Measurements from ENCODE around the gene PFN1. TPM values are rescaled to one million over a fixed set of nuclear protein-coding genes. Genes with fewer than 3 reads are reported as not detected.
"Not testable (repeated sequence)": the region's sequence is repeated elsewhere in the genome, so short reads cannot be mapped to it uniquely, and the experiment has no call there.

PFN1 gene
- total RNA-seq, 1 experiment from 2014 or later, result 738 TPM

- DNase-seq (ENCODE audit: low spot score), result peak; percentile 81
Observed at GRCh38 chr17:4945176-4945943, 3.0 kb downstream of the PFN1 start.

GRCh38 chr17:4944554-4945175 is 3.7 kb downstream of the PFN1 start:
- no peak for DNase-seq (ENCODE audit: low spot score)

DNA sequence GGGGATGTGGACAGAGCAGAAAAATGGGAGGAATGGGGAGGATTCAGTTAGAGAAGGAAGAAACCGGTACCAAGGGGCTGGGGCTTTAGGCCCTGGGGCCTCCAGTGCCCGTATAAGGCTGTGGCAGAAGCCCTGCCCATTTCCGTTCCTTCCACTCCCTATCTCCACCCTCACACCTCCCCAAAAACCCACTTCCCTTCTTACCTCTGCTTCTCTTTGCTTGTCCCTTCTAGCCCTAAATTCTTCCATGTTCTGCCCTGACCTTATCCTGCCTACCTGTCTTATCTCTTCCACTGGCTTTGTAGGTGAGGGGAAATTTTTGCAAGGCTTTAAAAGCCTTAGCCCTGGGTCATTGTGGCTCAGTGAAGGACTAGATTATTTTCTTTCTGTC is 4.2 kb downstream of the PFN1 start:
- DNase-seq (ENCODE audit: low spot score), result no peak

DNA sequence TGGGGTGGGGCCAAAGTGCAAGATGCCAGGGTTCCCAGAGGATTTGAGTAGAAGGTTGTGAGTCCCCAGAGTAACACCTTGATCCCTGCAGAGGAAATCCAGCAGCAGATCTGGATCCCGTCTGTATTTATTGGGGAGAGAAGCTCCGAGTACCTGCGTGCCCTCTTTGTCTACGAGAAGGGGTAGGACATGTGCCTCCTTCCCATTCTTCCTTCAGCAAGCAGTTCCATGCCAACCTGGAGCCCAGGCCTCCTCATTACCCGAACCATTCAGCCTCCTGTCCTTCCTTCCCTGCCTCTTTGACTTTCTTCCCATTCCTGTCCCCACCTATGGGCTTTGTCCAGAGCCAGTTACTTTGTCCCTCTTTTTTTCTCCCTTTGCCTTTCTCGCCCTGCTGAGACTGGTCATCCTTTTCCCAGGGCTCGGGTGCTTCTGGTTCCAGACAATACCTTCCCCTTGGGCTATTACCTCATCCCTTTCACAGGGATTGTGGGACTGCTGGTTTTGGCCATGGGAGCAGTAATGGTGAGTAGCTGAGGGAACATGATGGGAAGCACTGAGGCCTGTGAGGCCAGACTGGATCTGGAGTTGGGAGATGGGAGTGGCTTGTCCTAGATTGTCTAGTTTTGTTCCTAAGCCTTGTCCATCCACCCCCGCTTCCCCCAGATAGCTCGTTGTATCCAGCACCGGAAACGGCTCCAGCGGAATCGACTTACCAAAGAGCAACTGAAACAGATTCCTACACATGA is 5.4 kb downstream of the PFN1 start:
- no peak for DNase-seq (ENCODE audit: low spot score)

DNA sequence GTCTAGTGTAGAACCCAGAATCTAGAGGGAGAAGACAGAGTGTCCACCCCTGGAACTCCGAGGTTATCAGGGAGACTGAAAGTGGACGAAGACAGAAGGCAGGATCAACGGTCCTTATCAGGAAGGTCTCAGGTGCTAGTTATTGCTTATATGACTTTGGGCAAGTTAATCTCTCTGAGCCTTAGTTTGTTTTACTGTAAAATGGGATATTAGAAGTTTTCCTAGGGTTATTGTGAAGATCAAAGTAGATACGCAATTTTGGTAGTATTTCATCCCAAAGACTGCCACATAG is 7.1 kb downstream of the PFN1 start:
- no peak for DNase-seq (ENCODE audit: low spot score)

DNA sequence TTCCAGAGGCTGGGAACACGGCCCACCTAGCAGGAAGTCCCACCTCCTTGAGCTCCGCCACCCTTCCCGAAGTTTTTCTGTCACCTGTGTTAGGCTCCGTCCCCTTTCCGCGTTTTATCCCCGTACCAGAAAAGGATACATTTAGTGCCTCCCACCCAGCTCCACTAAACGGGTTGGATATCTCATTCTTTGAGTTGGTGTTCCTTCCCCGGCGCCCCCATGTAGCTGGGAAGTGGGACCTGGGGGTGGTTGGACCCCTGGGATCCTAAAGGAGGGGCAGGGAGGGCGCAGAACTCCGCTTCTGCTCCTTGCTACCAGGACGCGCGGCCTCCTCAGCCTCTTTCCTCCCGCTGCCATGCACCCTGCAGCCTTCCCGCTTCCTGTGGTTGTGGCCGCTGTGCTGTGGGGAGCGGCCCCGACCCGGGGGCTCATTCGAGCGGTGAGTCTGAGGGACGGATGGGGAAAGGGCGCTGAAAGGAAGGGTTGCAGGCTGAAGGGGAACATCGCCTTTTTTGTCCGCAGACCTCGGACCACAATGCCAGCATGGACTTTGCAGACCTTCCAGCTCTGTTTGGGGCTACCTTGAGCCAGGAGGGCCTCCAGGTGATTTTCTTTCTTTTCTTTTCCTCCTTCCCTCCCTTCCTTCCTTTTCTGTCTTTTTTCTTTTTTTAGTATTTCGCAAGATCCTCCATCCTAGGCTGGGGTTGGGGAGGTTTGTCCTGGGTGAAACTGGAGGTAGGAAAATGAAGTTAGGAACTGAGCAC is 7.6 kb downstream of the PFN1 start:
- DNase-seq (ENCODE audit: low spot score), result peak; percentile 66

DNA sequence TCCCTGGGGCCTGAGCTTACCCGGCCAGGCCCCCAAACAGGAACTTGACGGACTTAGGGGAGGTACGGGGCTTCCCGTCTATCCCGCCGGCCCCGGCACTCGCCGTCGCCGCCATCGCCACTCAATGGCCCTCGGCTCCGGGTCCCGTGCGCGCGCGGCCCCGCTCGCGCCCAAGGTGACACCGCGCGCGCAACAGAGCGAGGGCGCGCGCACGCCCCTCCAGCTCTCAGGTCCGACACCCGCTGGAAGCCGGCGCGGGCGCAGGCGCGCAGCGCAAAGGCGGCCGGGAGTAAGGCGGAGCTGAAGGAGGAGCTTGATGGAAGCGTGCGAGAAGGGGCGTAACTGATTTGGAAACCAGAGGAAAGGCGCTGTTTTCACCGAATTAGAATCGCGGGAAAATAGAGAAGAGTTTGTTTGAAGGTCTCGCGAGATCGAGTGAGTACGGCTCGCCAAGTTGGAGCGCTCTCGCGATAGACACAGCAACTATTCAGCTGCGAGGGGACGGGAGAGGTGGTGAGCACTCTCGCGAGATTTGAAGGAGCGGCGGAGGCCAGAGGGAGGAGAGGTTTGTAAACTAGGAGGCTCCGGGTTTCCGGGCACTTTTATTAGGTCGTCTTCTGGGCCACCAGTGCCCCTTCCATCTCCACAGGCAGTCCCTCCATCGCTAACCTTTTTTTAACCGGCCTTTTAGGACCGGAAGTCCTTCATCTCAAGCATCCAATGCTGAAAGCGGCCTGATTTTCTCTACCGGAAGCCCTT is 8.4 kb downstream of the PFN1 start, which contains the start of the genes RNF167 and SLC25A11:
Gene RNF167 (plus strand): TSS at position 473 of the 759 bp plus-strand sequence. CDS start 642 bp downstream, outside the sequence.
Gene SLC25A11 (minus strand): TSS at position 251 of the 759 bp plus-strand sequence. CDS start 136 bp downstream, at position 115.
- DNase-seq (ENCODE audit: low spot score), result peak; percentile 97

DNA sequence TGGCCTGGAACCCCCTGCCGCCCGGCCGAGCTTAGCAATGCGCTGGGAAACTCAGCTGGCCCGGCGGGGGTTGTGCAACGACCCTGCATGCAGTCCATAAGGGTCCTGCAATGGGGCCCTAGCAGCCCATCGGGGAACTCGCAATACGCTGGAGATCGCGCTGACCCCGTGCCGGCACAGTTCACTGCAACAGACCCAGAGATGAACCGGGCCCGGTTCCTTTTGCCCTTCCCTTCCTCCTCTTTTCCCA is 8.9 kb downstream of the PFN1 start:
- DNase-seq (ENCODE audit: low spot score), result no peak

DNA sequence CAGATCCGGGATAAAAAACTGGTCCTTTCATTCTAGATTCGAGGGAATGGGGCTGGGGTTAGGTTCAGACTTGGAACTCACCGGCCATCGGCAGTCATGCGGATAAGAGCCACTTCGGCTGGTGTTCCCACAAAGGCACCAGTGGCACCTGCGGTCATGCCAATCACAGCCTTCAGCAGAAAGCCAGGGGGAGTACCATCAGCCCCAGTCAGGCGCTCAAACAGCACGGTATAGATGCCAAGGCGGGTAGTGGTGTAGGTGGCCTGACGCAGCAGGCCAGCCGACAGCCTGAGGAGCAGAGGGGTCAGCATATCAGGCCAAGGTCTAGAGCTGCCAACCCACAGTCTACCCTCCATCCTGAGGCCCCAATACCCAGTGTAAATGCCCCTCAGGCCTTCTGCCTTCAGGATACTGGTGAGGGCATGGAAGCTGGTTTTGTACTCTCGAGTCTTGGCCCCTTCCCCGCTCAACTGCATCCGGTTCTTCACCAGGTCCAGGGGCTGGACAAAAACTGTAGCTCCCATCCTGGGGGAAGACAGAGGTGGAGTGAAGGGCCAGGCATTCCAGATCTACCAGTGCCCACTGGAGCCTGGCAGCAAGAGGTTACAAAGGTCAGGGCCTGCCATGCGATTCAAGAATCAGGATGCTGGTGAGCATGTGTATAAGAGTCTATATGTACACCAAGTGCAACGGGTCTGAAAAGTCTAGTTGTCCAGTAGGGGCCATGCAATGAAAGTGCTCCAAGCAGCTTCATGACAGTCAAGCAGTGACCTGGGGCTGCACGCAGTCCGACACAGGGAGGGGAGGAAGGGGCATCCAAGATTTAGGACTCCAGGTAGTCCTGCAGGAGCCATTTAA is 9.4 kb downstream of the PFN1 start:
- no peak for DNase-seq (ENCODE audit: low spot score)

DNA sequence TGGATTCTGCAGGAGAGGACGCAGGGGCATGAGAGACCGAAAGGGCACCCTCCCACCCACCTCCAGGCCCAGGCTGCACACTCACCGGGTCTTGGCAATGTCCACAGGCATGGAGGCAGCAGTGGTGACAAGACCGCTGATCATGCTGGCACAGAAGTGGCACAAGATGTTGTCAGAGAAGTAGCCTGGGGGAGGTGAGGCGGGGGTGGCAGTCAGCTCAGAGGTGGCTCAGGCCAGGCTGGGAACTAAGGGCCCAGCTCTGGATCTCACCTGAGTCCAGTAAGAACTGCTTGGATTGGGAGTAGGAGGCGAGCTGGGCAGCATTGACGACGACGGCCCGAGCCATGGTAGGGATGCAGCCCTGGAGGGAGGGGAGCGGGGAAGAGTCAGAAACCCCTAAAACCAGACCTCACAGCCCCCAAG is 10.2 kb downstream of the PFN1 start:
- no peak for DNase-seq (ENCODE audit: low spot score)

DNA sequence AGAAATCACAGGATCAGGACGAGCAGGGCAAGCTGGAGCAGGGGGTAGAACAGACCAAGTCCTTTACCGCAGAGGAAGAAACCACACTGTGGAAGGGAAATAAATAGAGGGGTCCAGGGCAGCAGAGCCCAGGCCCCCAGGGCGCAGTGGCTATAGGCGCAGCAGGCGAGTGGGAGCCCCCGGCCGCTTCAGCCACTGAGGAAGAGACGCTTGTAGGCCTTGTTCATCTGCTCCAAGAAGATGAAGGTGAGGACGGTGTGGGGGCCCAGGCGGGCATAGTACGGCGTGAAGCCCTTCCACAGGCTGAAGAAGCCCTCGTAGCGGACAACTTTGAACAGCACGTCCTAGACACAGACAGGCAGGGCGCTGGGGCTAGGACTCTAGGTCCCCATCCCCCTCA is 10.8 kb downstream of the PFN1 start:
- DNase-seq (ENCODE audit: low spot score), result no peak

- DNase-seq (ENCODE audit: low spot score), result no peak
Observed at GRCh38 chr17:4936436-4936835, 11.9 kb downstream of the PFN1 start.

GRCh38 chr17:4935650-4936049 is 12.7 kb downstream of the PFN1 start:
- no peak for DNase-seq (ENCODE audit: low spot score)

DNA sequence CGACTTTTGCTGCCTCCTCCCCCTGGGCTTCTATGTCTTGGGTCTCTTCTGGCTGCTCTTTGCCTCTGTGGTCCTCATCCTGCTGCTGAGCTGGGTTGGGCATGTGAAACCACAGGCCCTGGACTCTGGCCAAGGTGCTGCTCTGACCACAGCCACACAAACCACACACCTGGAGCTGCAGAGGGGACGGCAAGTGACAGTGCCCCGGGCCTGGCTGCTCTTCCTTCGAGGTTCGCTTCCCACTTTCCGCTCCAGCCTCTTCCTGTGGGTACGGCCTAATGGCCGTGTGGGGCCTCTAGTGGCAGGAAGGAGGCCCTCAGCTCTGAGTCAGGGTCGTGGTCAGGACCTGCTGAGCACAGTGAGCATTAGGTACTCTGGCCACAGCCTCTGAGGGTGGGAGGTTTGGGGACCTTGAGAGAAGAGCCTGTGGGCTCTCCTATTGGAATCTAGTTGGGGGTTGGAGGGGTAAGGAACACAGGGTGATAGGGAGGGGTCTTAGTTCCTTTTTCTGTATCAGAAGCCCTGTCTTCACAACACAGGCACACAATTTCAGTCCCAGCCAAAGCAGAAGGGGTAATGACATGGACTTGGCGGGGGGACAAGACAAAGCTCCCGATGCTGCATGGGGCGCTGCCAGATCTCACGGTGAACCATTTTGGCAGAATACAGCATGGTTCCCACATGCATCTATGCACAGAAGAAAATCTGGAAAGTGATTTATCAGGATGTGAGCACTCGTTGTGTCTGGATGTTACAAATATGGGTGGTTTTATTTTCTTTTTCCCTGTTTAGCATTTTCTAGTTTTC is 14.0 kb downstream of the PFN1 start:
- DNase-seq (ENCODE audit: low spot score), result peak; percentile 42

- no peak for DNase-seq (ENCODE audit: low spot score)
Observed at GRCh38 chr17:4933646-4934045, 14.7 kb downstream of the PFN1 start.

- no peak for DNase-seq (ENCODE audit: low spot score)
Observed at GRCh38 chr17:4932756-4933155, 15.6 kb downstream of the PFN1 start.

DNA sequence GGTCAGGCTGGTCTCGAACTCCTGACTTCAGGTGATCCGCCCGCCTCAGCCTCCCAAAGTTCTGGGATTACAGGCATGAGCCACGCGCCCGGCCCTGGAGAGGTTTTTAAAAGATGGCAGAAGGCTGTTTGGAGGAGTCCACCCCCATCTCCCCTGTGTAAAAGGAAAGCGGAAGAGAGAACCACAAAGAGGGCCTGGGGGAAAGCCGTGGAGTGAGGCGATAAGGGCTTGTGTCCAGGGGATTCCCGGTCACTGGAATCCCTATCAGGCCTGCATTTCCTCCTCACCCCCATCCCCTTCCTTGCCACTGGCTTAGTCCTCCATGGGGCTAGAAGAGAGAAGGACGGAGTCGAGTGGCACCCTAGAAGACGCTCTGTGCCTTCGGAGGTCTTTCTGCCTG is 16.4 kb downstream of the PFN1 start, which contains the start of gene GP1BA:
Gene GP1BA (plus strand): TSS at position 315 of the 400 bp plus-strand sequence. CDS start 328 bp downstream, outside the sequence.
- no peak for DNase-seq (ENCODE audit: low spot score)

GRCh38 chr17:4928881-4929280 is 19.4 kb downstream of the PFN1 start:
- DNase-seq (ENCODE audit: low spot score), result no peak

DNA sequence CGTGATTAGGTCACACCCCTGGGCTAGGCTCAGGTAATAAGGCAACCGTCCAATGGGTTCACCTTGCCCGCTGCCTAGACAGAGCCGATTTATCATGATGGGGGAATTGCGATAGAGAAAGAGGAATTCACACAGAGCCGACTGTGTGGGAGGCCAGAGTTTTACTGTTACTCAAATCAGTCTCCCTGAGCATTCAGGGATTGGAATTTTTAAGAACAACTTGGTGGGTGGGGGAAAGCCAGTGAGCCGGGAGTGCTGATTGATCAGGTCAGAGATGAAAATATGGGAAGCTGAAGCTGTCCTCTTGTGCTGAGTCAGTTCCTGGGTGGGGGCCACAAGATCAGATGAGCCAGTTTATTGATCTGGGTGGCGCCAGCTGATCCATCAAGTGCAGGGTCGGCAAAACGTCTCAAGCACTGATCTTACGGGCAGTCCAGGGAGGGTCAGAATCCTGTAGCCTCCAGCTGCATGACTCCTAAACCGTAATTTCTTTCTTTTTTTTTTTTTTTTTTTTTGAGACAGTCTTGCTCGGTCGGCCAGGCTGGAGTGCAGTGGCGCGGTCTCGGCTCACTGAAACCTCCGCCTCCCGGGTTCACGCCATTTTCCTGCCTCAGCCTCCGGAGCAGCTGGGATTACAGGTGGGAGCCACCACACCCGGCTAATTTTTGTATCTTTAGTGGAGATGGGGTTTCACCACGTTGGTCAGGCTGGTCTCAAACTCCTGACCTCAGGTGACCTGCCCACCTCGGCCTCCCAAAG is 21.6 kb downstream of the PFN1 start:
- not testable (repeated sequence) for DNase-seq (ENCODE audit: low spot score)

Data from H4 (cell line).